Activated gamma-delta T cell treated with Interleukin-2 at 50 U/mL for 16 hours (primary cell): ENCODE data around the gene XRCC3.

Experiments used
- DNase-seq: peaks from one replicate; pipeline ENCODE4 v3.0.0-alpha.2; 2020

Gene XRCC3

GRCh38 chr14:103705504-103706284 lies 9.6 kb downstream of the XRCC3 start:
- no peak for DNase-seq

DNA sequence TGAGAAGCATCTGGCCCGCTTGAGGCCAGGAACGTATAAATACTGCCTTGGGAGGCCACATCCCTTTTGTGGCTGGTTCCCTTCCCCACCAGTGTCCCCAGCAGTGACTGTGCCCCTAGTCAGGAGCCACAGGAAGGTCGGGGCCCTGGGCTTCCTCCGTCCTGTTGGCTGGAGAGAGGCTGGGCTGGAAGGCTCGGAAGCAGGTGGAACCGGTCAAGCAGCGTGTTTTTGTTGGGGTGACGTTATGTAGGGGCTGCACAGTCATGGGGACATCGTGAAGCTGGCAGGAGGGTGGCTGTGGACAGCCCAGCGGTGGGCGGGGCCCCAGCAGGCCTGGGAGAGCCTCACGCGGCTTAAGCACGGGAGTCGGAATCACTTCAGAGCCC lies 10.1 kb downstream of the XRCC3 start:
- no peak for DNase-seq

DNA sequence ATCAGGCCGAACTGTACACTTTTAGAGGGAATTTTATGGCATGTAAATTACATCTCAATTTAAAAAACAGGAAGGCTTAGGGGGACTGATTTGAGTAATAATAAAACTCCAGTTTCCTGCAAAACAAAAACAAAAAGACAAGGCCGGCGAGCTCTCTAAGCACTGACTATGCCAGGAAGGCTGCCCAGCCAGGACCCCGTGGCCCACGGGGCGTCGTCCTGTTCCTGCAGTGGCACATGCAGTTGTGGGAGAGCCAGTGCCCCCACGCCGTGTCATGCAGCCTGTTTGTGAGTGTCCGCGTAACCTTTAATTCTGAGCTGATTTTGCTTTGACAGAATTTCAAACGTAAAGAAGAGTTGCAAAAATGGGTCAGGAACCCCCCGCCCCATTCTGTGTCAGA lies 10.5 kb downstream of the XRCC3 start:
- no peak for DNase-seq

DNA sequence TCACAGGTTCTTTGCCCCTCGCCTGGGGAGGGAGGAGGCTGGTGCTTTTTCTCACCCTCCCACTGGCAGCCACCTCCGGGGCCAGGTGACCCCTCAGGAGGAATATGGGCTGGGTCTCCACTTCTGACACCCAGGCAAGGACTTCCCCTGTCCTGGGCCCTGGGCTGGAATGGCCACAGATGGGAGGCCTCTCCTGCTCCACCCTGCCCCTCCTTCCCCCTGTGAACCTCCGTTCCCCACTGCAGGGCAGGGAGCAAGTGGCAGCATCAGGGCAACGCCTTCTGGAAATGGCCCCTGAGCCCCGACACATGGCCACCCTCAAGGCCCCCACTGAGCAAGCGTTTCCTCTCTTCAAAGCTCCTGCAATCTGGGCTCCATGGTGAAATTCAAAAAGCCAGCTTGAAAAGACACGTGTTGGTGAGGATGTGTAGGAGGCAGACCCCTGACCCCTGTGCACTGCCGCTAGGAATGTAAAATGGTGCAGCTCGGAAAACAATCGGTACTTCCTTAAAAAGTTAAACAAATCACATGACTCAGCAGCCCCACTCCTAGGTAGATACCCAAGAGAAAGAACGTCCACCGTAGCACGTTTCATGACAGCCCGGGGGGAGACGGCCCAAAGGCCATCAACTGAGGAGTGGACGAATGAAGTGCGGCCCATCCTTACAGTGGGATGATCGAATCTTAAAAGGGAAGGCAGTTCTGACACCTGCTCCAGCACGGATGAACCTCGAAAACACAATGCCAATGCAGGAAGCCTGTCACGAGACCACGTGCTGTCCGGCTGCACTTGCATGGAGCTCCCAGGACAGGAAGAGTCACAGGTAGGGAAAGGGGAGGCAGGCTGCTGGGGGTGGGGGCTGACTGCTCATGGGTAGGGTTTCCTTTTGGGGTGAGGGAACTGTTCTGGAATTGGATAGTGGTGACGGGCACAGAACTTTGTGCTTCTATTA lies 11.5 kb downstream of the XRCC3 start:
- DNase-seq: no peak

- no peak for DNase-seq
These were observed 12.5 kb downstream of the XRCC3 start for GRCh38 chr14:103702497-103703432.

DNA sequence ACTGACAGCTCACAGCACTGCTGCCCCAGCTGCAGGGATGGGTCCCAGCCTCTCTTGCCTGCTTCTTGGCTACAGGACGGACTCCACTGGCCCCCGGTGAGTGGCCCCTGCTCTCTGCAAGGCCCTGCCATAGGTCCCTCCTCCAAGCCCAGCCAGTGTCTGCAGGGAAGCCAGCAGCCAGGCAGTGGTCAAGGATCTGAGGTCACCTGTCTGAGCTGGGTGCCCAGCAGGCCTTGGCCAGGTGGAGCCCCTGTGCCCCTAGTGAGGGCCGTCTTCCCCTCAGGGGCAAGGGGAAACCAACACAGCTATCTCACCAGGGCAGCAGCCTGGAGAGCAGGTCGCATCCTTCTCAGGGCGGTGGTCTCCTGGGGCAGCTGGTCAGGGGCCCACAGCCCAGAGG lies 13.2 kb downstream of the XRCC3 start:
- DNase-seq: no peak

- DNase-seq: no peak
These were observed 14.3 kb downstream of the XRCC3 start for GRCh38 chr14:103700753-103701490.

DNA sequence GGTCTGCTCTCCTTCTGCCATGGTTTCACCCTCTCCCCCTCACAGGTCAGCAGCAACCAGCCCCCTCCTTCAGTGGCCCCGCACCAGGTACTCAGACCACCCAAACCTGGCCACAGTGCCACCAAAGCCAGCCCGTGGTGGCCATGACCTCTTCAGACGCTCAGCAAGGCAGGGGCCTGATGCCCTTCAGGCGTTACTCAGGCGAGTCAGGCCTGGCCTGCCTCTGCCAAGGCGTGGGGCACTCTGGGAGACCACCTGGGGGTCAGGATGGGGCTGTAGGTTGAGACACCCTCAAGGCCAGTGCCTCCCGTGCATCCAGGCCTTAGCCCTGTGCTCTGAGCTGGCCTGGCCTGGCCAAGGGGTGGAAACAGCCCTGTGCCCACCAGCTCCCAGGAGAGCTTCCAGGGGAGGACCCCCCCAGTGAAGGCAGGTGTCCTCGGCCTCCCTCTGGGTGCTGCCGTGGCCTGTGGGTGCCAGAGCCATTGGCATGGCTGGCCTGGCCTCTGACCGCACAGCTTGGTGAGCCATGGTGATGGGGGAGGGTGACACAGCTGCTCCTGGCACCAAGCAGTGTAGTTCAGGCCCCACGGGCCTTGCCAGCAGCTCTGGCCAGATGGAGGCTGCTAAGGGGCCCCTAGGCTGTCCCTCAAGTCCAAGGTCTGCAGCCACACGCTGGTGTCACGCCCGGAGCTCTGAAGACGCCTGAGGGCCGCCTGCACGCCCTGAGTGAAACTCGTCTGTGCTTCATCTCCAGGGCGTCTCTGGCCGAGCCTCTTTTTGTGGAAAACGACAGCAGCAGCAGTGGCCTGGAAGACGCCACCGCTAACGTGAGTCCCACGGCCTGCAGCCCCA lies 15.1 kb downstream of the XRCC3 start:
- DNase-seq: no peak

GRCh38 chr14:103699261-103699661 lies 16.0 kb downstream of the XRCC3 start:
- DNase-seq: no peak

DNA sequence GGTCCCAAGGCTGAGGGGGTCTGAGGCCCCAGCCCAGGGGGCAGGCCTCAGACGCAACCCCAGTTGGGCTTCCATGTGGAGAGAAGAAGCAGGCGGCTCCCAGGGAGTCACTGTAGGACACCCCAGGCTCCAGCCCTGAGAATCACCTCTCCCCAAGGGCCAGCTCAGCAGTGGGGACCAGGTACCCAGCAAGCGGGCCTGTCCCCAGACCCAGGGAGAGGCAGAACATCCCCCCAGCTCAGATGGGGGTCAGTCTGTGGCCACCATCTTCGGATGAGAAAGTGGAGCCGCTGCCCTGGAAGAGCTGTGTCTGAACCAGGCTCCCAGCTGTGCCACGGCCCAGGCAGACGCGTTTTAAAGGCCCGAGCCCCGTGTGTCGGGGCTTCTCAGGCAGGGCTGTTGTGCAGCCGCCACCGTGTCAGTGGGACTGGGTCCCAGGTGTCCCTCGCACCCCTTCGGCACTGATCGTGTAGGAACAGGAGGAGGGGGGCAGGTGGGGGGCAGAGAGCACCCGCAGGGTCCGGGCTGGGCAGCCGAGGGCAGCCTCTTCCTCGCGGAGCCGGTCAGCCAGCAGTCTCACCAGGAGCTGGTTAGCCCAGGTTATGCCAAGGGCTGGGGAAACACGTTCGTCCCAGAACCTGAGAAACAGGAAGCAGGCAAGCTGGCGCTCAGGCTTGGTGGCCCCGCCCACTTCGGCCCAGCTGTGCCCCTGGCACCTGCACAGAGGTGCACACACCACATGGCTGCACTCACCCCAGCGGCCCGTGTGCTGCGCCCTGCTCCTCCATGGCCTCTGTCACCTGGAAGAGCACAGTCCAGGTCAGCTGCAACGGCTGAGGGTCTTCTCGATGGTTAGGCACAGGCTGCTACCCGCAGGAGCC lies 16.6 kb downstream of the XRCC3 start:
- DNase-seq: no peak

GRCh38 chr14:103697603-103698379 lies 17.5 kb downstream of the XRCC3 start:
- no peak for DNase-seq

GRCh38 chr14:103697206-103697602 lies 18.0 kb downstream of the XRCC3 start:
- no peak for DNase-seq

DNA sequence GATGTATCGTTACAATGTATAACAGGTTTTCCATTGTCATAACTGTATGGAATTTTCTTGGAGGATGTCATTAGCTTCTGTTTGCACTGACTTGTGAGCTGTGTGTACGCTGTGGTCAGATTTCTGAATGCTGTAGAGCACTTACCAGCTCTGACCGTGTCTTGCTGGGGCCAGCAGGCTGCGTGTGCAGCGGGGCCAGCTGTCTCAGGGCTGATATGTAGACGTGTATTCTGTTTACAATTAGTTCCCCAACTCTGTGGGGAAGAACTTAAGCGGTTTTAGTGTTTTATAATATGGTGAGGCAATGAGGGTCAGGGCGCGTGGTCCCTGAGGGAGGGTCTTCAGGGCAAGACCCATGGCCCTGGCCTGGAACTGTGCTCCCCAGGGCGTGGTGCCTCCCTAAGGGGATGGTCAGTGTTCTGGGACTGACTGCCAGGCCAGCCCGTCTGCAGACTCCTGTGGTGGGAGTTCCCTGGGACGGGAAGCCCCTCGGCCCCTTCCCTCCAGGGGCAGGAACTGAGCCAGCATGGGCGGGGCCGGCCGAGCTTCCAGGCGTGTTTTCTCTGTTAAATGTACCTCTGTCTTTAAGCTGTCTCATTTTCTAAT lies 18.7 kb downstream of the XRCC3 start:
- DNase-seq: no peak

DNA sequence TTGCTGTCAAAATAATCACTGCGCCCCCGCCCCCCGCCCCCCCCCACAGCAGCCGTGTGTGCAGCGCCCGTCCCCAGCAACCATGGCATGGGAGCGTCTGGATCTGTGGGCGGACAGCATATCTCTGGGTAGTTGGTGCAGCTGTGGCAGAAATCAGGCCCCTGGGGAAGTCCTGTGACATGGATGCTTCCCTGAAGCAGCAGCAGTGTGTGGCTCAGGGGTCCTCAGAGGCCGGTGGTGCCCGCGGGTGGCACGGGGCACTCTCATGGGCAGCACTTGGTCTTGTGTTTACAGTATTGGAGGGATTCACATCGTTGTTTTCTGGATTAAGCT lies 19.2 kb downstream of the XRCC3 start:
- DNase-seq: no peak

DNA sequence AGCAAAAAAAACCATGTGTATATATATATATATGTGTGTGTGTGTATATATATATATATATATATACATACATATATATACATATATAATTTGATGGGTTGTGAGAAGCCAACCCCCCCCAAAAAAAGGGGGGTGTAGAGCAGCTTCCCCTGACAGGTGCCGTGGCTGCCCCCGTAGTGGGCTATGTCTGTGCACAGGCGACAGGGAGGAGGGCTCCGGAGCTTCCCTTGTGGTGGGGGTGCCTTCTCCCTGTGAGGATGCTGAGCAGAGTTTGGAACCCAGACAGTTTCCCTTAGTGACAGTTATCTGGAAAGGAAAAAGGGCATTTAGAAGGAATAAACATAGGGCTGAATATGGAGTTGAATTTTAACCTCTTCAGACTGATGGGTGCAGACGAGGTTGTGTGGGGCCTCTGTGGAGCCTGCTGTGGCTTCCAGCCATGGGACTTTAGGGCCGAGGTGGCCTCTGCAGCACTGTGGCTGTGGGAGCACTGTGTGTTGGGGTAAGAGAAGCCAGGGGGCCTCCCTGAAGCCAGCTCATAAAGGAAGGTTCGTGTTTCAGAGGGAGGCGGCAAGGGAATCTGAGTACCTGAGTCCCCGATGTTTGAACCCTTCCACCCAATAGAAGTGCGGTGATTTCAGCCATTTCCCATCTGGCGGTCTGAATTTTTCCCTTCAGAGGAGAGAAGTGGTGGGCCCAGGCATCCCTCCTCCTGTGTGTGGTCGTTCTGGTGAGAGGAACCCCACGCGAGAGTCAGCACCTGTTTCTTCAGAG lies 19.8 kb downstream of the XRCC3 start:
- no peak for DNase-seq

DNA sequence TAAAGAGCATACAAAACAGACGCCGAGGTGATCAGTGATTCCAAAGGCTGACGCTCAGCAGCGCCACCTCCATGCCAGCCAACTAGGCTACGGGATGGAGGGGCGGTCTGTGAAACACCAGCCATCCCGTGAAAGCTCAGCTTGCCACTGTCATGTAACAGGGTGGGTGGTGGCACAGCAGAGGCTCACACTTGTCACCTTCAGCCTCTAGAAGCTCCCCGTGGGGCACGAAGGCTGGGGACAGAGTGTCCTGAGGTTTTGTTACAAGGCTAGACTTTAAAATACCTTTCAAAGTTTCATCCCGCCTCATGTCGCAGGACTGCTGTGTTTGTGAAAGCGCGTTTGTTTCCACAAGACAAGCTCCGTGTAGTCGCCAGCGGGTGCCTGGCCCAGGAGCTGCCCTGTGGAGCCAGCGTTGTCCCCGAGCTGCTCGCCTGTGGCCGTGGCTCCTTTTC lies 20.7 kb downstream of the XRCC3 start:
- no peak for DNase-seq

DNA sequence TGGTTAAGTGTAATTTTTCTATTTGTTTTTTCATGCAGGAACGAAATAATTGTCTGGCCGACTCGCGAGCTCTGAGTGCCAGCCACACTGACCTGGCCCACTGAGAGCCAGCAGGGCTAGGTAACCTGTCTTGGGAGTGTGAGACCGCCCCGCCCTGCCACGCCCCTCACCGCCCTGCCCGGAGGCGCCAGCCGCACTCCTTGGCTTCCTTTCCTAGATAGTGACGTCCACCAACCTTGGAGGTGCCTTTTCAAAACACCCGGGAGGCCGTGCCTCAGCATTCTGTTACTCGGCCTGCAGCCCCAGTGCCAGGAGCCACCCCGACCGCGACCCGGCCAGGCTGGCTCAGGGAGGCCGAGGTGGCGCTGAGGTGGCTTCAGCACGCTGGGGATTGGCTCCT lies 21.7 kb downstream of the XRCC3 start:
- no peak for DNase-seq

GRCh38 chr14:103692871-103693270 lies 22.4 kb downstream of the XRCC3 start:
- no peak for DNase-seq
